Type B pancreatic cell (in vitro differentiated cells): ENCODE results near the gene FOXD1. TPM values are rescaled to one million over a fixed set of nuclear protein-coding genes. Genes with fewer than 3 reads are reported as not detected.

Experiments
- DNase-seq: peaks from one replicate; pipeline ENCODE4 v3.0.0; 2021; ENCODE audit warnings: mixed read lengths; ENCODE audit not compliant: unreplicated experiment; ENCODE audit errors: extremely low spot score
- H3K27ac Mint-ChIP-seq: 2 replicates; pipeline ENCODE4 v1.8.0; 2021; ENCODE audit warnings: mild to moderate bottlenecking, mixed read lengths
- H3K27me3 Mint-ChIP-seq: 2 replicates; pipeline ENCODE4 v1.8.0; 2021; ENCODE audit warnings: mixed read lengths
- H3K36me3 Mint-ChIP-seq: 2 replicates; pipeline ENCODE4 v1.8.0; 2021; ENCODE audit warnings: mixed read lengths
- H3K4me1 Mint-ChIP-seq: one replicate; pipeline ENCODE4 v1.8.0; 2021; ENCODE audit warnings: mixed read lengths; ENCODE audit not compliant: unreplicated experiment
- H3K4me3 Mint-ChIP-seq: 2 replicates; pipeline ENCODE4 v1.8.0; 2021; ENCODE audit warnings: mild to moderate bottlenecking, mixed read lengths
- H3K9me3 Mint-ChIP-seq: 2 replicates; pipeline ENCODE4 v1.8.0; 2021; ENCODE audit warnings: mixed read lengths
- CTCF ChIP-seq: fragments of 200-600 bp; sonication (generic); conservative IDR thresholded peaks from 2 replicates; pipeline ENCODE4 v1.5.0; 2021; ENCODE audit warnings: antibody characterized with exemption, mild to moderate bottlenecking
- total RNA-seq: library from RNA; stranded (reverse); gene quantifications from 2 replicates; pipeline ENCODE4 v1.2.1, GENCODE V29; 2021; ENCODE audit warnings: low replicate concordance

FOXD1 gene
- total RNA-seq, 1 donor from 2014 or later: 15.9 TPM

- no peak for TF ChIP-seq CTCF
- H3K36me3 Mint-ChIP-seq: peaks cover 5% of the 10 kb centered on the region
- peak overlapping the region; percentile 67 for H3K27ac Mint-ChIP-seq
- H3K27me3 Mint-ChIP-seq: peaks cover 92% of the 10 kb centered on the region
- H3K4me1 Mint-ChIP-seq: peaks cover 18% of the 10 kb centered on the region
- H3K9me3 Mint-ChIP-seq: no peaks in the 10 kb centered on the region
- no peak for DNase-seq
- H3K4me3 Mint-ChIP-seq: peak overlapping the region; percentile 87
These were observed 2.6 kb downstream of the FOXD1 start for GRCh38 chr5:73445665-73446630.

GRCh38 chr5:73444499-73445438 is 3.8 kb downstream of the FOXD1 start:
- no peak for DNase-seq
- Mint-ChIP-seq H3K4me3 (peak overlapping the region; percentile 81), H3K36me3 (peaks cover 5% of the 10 kb centered on the region), H3K4me1 (peaks cover 12% of the 10 kb centered on the region), H3K9me3 (no peaks in the 10 kb centered on the region), H3K27ac (peak overlapping the region; percentile 14), H3K27me3 (peaks cover 91% of the 10 kb centered on the region)
- TF ChIP-seq CTCF: peak; percentile 22

- Mint-ChIP-seq H3K9me3 (no peaks in the 10 kb centered on the region), H3K36me3 (peaks cover 5% of the 10 kb centered on the region), H3K27ac (peak overlapping the region; percentile 46), H3K4me1 (peaks cover 8% of the 10 kb centered on the region), H3K4me3 (peak overlapping the region; percentile 81), H3K27me3 (peaks cover 91% of the 10 kb centered on the region)
- TF ChIP-seq CTCF: no peak
- no peak for DNase-seq
These were observed 4.6 kb downstream of the FOXD1 start for GRCh38 chr5:73443829-73444498.

GRCh38 chr5:73442996-73443627 is 5.5 kb downstream of the FOXD1 start:
- Mint-ChIP-seq H3K27ac (no peak overlapping the region), H3K4me1 (peaks cover 6% of the 10 kb centered on the region), H3K27me3 (peaks cover 92% of the 10 kb centered on the region), H3K4me3 (peak overlapping the region; percentile 51), H3K9me3 (no peaks in the 10 kb centered on the region), H3K36me3 (peaks cover 5% of the 10 kb centered on the region)
- no peak for TF ChIP-seq CTCF
- DNase-seq: no peak
